ENCODE measurements around the gene DAGLA.
A peak's percentile ranks its signal among the peaks of the same experiment; 100 is the strongest.

DAGLA gene

DNA sequence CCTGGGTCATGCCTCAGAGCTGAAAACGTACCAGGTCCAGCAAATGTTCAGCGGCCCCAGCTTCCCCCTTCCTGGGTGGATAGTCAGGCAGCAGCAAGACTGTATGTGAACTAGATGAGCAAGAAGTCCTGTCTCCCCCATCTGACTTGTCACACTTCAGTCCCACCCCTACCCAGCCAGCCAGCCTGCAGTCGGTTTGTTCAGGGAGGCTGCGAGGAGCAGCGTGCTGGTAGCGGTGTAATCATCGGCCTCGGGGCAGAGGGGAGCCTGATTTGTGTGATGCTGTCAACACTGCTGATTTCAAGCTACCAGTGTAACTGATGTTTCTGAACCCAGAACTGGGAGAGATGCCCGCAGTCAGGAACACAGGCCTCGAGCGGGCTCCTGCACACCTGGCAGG, 102.7 kb downstream of the DAGLA start:
- no peak for FAIRE-seq

DNA sequence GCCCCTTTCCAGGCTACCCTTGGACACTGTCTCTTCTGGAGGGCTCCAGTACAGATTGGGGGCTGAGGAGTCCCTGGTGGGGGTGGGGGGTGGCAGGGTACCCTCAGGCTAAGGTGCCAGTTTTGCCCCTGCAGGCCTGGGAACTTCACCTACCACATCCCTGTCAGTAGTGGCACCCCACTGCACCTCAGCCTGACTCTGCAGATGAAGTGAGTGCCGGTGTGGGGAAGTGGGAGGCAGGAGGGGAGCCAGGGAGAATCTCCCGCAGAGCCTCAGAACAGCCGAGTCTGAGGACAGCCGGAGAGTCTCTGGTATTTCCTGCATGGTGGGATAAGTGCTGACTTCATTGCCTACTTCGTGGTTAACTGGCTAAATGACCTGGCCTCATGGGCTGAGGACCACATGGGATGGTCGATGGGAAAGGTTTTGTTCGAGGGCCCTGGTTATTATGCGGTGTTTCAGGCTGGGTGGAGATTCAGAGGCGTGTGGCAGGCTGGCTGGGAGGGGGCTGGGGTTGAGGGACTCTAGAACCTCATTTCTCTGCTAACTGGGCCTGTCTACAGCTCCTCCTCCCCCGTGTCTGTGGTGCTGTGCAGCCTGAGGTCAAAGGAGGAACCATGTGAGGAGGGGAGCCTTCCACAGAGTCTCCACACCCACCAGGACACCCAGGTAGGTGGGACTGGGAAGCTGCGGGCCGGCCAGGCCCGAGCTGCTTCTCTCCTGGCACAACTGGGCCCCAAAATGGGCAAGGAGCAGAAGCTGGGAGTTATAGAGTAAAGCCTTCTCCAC, 103.7 kb downstream of the DAGLA start:
- FAIRE-seq, result no peak

DNA sequence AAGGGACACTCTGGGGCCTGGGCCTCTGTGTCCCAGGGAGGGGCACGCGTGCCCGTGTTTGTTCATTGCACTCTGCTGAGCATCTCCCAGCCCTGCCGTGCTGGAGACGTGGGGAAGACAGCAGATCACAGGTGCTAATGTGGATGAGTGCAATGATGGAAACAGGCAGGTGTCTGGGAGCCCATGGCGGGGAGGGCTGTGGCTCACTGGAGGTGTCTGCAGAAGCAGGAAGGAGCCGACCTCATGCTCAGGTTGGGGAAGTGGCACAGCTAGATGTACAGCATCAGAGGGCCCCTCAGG, 104.3 kb downstream of the DAGLA start:
- FAIRE-seq, result no peak

- no peak for FAIRE-seq
Measured at GRCh38 chr11:61785837-61786402, 105.7 kb downstream of the DAGLA start.

- FAIRE-seq, result peak; percentile 41
Measured at GRCh38 chr11:61787928-61788491, 107.8 kb downstream of the DAGLA start.

DNA sequence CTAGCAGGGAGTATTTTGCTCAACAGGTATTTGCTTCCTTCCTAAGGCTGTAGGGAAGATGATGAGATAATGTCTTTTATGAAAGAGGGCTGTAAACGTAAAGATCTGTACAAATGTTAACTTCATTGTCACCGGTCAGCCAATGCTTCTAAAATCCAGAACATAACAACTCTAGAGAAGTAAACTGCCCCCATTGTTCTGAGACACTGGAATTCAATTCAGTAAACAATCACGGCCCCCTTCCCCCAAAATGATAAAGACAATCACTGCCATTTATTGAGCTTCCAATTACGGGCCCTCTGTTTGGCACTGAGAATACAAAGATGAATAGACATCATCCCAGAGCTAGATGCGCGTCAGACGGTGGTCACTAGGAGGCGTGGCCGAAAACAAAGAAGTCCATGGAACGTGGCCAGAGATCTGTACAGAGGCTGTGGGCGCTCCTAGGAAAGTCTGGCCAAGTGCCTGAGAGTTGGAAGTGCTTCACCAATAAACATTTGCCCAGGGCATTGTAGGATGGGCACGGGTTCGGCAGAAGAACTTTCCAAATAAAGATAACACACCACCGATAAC, 111.6 kb downstream of the DAGLA start:
- no peak for FAIRE-seq

DNA sequence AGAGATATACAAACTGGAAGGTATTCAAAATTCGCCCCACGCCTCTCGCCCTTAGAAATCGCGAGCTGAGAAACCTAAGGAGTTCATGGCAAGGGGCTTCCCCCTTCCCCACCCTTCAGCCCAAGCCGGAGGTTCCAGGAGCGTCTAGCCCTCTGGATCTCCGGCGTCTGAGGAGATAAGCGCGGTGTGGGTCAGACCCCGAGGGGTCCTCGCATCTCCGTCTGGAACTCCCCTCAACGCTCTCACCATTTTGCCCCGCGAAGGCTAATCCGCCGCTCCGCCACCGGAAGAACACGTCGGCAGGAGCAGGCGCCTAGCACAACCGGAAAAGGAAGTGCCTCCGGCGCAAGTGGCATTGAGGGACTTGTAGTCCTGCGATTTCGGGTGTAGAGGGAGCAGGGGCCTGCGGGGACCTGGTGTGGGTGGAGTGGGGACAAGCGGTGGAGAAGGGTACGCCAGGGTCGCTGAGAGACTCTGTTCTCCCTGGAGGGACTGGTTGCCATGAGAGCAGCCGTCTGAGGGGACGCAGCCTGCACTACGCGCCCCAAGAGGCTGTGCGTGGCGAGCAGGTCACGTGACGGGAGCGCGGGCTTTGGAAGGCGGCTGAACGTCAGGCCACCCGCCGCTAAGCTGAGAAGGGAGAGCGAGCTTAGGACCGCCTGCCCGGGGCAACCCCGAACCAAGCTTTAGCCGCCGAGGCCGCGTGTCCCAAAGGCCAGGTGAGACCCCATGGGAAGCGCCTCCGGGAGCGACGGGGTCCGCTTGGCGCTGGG, 112.3 kb downstream of the DAGLA start, which contains the start of the genes FEN1 and TMEM258:
Gene FEN1, plus strand, starts transcription at position 602 of the 773 bp plus-strand sequence. CDS start 2,451 bp downstream, outside the sequence.
Gene TMEM258, minus strand, starts transcription at position 290 of the 773 bp plus-strand sequence. Its CDS starts 41 bp downstream, at position 249.
- no peak for FAIRE-seq

GRCh38 chr11:61793083-61793828, 113.1 kb downstream of the DAGLA start:
- FAIRE-seq, result no peak

- FAIRE-seq, result no peak
Measured at GRCh38 chr11:61793829-61794204, 113.6 kb downstream of the DAGLA start.

- FAIRE-seq, result no peak
Measured at GRCh38 chr11:61794579-61794978, 114.4 kb downstream of the DAGLA start.

DNA sequence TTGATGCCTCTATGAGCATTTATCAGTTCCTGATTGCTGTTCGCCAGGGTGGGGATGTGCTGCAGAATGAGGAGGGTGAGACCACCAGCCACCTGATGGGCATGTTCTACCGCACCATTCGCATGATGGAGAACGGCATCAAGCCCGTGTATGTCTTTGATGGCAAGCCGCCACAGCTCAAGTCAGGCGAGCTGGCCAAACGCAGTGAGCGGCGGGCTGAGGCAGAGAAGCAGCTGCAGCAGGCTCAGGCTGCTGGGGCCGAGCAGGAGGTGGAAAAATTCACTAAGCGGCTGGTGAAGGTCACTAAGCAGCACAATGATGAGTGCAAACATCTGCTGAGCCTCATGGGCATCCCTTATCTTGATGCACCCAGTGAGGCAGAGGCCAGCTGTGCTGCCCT, 115.3 kb downstream of the DAGLA start:
- FAIRE-seq, result no peak

DNA sequence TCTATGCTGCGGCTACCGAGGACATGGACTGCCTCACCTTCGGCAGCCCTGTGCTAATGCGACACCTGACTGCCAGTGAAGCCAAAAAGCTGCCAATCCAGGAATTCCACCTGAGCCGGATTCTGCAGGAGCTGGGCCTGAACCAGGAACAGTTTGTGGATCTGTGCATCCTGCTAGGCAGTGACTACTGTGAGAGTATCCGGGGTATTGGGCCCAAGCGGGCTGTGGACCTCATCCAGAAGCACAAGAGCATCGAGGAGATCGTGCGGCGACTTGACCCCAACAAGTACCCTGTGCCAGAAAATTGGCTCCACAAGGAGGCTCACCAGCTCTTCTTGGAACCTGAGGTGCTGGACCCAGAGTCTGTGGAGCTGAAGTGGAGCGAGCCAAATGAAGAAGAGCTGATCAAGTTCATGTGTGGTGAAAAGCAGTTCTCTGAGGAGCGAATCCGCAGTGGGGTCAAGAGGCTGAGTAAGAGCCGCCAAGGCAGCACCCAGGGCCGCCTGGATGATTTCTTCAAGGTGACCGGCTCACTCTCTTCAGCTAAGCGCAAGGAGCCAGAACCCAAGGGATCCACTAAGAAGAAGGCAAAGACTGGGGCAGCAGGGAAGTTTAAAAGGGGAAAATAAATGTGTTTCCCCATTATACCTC, 115.8 kb downstream of the DAGLA start:
- FAIRE-seq, result no peak

Data from G401.6 (cell line).